SKM-1 treated with dmso at 0.1 percent for 144 hours (cell line): ENCODE measurements around the gene ADRA2A.
A peak's percentile ranks its signal among the peaks of the same experiment; 100 is the strongest.

ENCODE experiments used
- DNase-seq: peaks from one replicate; lab custom pipeline; 2025; ENCODE audit not compliant: unreplicated experiment; lab: John Stamatoyannopoulos, UW

Gene ADRA2A

DNA sequence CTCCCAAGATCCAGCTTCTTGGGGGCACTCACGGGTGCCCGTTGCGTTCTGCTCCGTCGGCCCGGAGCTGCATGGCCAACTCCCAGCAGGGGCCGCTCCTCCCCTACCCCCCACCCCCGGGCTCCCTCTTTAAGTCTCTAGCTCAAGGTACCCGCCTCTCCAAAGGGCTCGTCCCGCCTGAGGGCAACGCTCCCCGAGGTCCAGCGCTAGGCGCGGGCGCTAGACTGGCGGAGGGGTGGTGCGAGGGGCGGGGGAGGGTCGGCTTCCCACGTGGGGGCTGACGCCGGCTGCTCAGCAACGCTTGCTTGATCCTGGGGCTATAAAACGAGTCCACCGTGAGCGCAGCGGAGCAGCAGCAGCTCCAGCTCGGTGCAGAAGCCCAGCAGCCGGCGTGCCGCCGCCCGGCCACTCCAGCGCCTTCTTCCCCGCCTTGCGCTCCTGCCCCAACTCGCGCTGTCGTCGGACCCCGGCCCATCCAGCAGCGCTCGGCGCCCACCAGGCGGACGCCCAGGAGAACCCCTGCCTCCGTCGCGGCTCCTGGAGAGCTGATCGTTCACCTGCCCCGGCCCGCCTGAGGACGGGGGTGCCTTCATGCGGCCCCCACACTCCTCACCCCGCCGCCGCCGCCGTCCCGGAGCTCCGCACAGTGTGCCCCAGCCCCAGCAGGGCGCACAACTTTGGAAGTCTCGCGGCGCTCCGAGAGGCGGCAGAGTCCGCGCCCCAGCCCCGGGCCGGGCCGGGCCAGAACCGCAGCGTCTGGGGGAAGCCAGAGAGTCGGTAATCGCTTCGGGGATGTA is at the start of gene ADRA2A:
ADRA2A (plus strand) TSS at position 348 of the 797 bp plus-strand sequence. CDS start 968 bp downstream, outside the sequence.
- DNase-seq, result no peak

DNA sequence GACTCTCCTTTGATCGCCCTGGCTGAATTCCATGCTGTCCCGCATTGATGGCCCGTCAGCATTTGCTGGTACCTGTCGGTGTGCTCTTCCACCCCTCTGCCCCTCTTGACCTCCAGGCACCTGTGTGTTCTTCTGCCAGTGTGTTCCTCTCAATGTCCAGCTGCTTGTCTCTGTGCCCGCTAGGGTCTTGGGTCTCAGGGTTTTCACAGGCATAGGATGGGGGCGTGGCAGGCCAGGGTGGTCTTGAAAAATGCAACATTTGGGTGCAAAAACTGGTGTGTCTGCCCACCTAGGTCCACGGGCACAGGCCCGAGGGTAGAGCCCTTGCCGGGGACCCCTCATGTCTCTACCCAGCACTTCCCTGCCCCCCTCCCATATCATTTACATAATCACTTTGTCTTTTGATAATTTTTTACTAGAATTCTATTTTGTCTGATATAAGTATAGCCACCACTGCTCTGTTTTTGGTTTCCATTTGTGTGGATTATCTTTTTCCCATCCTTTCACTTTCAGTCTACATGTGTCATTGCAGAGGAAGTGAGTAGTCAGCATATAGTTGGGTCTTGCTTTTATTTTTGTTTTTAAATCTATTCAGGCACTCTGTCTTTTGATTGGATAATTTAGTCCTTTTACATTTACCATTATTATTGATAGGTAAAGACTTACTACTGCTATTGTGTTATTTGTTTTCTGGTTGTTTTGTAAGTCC is 46.6 kb upstream of the ADRA2A start:
- DNase-seq, result no peak

DNA sequence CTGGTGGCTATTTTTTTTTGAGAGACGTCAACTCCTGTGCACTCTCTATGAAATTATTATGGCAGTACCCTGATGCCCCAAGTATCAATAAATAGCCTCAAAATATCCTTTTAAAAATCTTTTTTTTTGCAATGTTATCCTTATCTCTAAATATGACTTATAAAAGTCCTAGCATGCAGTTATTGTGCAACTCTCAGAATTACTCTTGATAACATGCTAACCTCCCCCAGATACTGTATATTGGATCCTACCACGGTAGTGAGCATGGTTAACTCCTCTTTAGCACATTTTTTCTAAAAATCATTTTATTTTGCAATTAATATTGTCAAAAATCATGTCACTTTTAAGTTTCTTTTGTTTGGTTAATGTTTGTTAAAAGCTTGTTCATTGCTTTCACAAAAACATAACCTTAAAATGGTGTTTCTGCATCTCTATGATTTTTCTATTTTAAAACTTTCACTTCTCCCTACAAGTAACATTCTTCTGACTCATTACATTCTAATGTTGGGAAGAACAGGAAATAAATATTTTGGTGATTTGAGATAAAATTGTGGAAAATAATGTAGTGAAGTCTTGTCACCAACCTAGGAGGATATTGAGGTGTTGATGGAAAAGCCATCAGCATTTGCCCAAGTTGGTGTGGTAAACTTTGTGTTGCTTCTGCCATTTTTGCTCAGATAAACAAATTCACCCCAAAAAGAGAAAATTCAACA is 42.1 kb upstream of the ADRA2A start:
- no peak for DNase-seq

DNA sequence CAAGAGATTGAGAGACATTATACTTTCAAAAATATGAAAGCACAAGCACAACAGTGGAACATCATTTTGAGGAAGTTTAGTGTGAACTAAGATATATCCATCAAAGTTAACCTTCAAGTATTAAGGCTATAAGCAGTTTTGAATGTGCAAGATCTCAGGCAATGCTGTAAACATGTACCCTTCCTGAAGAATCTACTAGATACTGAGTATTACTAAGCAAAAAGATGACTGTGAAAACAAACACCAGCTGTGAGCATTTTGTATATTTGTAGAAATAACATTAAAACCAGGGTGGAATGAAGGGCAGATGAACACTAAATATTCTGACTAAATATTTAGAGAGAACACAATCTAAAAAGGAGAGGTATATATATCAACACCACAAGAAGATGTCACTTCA is 41.3 kb upstream of the ADRA2A start:
- no peak for DNase-seq

DNA sequence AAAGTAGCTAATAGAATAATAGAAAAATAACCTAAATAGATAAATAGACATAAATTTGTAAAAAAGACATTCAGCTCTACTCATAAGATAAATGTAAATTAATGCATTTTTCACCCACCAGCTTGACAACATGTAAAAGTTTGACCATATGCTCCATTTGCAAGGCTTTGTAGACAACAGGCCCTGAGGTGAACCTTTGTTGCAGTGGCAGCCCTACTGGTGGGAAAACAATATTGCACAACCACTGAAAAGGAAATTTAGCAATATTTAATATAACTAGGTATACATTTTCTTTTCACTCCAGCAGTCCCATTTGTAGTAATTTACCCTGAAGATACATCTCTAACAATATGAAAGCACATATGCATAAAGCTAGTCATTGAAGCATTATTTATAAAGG is 39.0 kb upstream of the ADRA2A start:
- DNase-seq, result no peak

DNA sequence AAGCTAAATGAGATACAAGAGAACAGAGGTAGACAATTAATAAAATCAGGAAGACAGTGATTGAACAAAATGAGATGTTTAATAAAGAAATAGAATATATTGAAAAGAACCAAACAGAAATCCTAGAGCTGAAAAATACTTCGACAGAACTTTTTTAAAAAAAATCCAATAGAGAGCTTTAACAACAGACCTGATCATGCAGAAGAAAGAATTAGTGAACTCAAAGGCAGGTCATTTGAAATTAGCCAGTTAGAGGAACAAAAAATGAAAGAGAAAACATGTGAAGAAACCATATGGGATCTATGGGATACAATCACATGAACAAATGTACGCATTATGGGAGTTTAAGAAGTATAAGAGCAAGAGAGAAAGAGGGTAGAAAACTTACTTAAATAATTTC is 37.3 kb upstream of the ADRA2A start:
- DNase-seq, result no peak

DNA sequence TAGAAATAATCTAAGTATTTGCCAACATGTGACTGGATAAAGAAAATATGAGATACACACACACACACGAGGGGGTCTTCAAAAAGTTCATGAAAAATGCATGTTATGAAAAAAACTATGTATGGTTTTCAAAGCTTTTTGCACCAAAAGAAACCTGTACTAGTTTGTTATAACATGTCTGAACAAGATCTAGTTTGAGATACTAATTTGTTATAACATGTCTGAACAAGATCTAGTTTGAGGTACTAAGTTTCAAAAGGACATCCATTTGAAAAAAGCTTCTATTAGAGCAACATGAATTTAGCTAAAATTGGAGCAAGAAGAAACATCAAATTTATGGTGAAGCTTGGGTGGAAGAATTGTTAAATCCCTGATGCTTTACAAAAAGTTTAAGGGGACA is 19.8 kb upstream of the ADRA2A start:
- DNase-seq, result no peak

DNA sequence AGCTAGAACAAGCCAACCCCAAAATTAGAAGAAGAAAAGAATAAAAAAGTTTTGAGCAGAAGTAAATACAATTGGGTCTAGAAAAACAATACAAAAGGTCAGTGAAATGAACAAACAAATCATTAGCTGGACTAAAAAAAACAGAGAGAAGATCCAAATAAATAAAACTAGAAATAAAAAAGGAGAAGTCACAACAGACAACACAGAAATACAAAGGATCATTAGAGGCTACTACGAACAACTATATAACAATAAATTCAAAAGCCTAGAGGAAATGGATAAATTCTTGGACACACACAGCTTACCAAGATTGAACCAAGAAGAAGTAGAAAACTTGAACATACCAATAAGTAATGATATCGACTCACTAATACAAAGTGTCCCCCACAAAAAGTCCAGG is 13.4 kb upstream of the ADRA2A start:
- no peak for DNase-seq

DNA sequence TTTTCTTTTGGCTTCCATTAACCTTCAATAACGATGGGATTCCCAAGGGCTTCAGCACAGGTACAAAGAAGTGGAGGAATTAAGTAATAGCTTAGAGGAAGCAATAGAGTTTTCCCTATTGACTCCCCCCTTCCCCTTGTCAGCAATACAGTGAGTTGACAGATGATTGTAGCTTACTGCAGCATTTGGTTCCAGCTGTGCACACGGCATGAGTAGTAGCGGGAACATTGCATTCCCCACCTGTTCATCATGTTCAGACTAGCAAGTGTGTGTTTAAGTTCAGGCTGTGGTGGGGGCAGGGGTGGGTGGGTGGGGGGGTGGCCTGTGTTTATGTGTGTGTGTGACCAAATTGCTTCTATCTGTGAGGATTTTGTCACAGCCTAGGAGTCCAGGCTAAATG is 4.6 kb upstream of the ADRA2A start:
- DNase-seq, result no peak

DNA sequence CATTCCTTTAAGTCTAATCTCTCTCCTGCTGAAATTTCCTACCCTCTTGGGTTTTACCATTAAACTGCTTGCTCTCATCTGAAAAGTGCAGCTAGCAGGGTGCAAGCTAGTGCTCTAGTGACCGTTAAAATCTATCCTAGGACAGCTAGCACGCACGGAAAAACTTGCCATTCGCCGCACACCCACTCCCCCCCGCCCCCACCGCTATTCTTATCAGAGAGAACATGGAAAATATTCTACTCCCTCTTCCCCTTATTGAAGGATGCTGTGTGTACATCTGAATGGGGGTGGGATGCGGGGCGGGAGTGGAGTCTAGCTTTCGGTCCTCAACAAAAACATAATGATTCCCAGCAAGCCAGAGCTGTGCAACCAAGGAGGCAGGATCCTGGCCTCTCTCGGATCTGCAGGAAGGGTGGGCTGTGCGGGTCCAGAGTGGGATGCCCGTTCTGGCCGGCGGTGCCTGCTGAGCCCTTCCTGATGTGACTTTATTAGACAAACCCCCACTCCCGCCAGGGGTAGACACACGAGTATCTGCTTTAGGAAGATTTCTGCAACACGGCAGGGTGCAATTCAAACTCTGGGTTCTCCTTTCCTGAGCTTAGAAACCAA is 1.1 kb upstream of the ADRA2A start:
- no peak for DNase-seq

DNA sequence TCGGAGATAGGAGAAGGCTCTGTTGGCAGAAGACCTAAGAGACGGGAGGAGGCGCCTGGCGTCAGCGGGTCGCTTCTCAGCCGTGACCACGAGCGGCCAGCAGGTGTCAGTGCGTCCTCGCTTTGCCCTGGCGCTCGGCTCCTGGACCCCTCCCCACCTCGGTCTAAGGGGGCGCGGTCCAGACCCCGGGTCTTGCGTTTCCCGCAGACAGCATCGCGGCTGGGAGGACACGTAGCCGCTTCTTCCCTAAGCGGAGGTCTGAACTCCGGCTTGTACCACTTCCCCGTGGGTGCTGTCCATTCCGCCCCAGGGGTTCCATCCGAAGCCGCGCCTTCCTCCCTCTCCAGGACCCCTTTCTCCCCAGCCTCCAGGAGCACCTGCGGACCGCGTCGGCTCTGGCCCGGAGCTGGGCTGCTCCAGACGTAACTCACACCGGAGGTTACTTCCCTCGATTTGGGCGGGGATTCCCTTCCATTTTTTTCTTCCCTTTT is 593 bp upstream of the ADRA2A start:
- peak; percentile 21 for DNase-seq

DNA sequence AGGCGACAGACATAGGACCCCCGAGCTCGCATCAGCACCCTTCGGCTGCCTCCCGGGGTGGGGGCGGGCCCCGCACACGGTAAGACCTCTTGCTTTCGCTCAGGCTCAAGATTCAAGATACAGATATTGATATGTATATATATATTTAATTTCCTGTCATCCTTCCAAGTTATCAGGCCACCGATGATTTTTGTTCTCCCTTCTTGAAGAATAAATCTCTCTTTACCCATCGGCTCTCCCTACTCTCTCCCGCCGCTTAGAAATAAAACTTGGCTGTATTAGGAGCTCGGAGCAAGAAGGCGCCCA is 603 bp downstream of the ADRA2A start:
- no peak for DNase-seq

DNA sequence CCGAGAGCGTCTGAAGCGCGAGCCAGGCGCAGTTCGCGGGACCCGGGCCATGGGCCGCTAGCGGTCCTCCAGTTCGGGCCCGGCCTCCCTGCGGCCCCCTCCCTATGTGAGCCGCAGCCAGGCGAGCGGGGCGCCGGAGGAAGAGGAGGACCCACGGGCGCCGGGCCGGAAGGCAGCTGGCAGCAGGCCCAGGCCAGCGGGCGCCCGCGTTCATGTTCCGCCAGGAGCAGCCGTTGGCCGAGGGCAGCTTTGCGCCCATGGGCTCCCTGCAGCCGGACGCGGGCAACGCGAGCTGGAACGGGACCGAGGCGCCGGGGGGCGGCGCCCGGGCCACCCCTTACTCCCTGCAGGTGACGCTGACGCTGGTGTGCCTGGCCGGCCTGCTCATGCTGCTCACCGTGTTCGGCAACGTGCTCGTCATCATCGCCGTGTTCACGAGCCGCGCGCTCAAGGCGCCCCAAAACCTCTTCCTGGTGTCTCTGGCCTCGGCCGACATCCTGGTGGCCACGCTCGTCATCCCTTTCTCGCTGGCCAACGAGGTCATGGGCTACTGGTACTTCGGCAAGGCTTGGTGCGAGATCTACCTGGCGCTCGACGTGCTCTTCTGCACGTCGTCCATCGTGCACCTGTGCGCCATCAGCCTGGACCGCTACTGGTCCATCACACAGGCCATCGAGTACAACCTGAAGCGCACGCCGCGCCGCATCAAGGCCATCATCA is 1.1 kb downstream of the ADRA2A start:
- no peak for DNase-seq

DNA sequence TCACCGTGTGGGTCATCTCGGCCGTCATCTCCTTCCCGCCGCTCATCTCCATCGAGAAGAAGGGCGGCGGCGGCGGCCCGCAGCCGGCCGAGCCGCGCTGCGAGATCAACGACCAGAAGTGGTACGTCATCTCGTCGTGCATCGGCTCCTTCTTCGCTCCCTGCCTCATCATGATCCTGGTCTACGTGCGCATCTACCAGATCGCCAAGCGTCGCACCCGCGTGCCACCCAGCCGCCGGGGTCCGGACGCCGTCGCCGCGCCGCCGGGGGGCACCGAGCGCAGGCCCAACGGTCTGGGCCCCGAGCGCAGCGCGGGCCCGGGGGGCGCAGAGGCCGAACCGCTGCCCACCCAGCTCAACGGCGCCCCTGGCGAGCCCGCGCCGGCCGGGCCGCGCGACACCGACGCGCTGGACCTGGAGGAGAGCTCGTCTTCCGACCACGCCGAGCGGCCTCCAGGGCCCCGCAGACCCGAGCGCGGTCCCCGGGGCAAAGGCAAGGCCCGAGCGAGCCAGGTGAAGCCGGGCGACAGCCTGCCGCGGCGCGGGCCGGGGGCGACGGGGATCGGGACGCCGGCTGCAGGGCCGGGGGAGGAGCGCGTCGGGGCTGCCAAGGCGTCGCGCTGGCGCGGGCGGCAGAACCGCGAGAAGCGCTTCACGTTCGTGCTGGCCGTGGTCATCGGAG is 1.8 kb downstream of the ADRA2A start:
- DNase-seq, result no peak

DNA sequence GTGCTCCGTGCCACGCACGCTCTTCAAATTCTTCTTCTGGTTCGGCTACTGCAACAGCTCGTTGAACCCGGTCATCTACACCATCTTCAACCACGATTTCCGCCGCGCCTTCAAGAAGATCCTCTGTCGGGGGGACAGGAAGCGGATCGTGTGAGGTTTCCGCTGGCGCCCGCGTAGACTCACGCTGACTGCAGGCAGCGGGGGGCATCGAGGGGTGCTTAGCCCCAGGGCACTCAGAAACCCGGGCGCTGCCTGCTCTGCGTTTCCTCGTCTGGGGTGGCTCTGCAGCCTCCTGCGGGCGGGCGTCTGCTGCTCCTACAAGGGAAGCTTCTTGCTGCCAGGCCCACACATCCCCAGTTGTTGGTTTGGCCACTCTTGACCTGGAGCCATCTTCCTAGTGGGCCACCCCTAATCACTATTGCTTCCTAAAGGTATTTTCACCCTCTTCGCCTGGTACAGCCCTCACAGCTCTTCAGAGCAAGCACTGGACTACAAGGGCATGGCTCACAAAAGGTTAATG is 2.5 kb downstream of the ADRA2A start:
- no peak for DNase-seq

DNA sequence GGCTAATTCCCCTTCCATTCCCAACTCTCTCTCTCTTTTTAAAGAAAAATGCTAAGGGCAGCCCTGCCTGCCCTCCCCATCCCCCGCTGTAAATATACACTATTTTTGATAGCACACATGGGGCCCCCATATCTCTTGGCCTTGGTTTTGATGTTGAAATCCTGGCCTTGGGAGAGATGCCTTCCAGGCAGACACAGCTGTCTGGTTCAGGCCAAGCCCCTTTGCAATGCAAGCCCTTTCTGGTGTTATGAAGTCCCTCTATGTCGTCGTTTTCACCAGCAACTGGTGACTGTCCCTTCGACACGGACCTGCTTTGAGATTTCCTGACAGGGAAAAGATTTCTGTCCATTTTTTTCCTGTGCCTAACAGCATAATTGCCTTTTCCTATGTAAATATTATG is 3.0 kb downstream of the ADRA2A start:
- DNase-seq, result no peak

DNA sequence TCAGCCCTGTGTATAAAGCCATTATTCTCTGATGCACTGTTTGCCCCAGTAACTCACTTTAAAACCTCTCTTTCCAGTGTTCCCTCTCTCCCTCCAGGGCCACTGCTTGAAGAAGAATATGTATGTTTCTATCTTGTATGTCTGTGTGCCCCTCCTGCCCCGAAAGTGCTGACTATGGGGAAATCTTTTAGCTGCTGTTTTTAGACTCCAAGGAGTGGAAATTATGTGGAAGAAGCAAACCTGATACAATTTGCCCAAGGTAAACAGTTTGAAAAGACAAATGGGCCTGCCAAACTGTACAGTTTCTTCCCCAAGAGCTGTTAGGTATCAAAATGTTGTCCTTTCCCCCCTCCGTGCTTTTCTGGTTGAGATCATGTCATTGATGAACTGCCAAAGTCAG is 3.4 kb downstream of the ADRA2A start:
- no peak for DNase-seq

DNA sequence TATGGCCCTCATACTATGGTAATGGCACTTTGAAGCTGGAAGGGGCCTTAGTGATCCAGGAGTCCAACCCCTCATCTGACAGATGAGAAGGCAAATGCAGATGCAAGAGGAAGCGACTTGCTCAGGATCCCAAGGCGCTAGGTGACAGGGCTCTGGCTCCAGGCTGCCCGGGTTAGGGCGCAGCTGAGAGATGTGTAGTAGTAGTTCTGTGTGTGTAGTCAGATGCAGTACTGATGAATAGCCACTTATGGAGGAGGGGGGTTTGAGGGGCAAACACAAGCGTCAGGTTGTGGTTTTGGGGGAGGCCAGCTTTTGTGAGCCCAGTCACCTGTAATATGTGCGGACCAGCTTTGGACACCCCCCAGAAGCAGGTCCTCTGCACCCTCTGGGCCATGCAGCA is 4.8 kb downstream of the ADRA2A start:
- DNase-seq, result no peak

DNA sequence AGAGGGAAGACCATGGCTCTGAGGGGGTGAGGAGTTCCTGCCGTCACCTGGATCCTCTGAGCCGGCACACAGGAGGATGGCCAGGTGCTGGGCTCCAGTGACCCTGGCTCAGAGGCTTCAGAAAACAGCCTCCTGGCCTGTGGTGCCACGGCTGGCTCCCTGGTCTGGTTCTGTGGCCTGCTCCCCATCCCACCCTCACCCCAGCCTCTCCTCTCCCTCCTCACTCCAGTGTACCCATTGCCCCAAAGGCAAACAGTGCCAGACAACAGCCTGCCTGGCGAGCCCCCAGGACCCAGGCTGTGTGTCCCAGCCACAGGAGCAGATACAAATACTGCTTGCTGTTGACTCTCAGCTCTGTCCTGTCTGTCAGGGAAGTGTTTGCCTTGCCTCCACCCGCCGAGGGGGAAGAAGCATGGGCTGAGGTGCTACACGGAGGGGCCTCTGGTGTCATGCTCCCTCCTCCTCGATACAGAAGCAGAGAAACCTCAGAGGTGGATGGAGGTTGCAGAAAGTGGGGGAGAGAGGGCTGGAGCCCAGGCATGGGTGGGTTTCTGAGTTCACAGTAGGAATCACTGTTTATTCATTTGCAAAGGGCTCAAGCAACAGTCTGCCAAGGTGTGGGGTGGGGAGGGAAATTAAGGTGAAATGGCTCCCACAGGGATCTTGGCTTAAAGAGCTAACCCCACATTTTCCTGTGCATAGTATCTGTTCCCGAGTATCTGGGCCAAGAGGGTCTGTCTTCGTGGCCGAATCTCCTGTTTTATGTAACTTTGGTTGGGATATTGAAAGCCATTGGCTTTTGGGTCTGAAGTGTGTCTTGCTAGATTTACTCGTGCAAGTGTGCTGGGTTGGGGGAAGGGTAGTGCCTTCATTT is 5.5 kb downstream of the ADRA2A start:
- DNase-seq, result no peak
